Liver (tissue), 9 donors: ENCODE measurements around the gene FRMD4B. TPM values are rescaled to one million over a fixed set of nuclear protein-coding genes. Genes with fewer than 3 reads are reported as not detected.

Source experiments
- DNase-seq: peaks from one replicate; pipeline ENCODE4 v3.0.0-alpha.2; 2017; ENCODE audit warnings: low spot score
- H3K27ac ChIP-seq, 2 donors: one replicate each; pipeline ENCODE4 v1.7.0; 2013; ENCODE audit warnings: inconsistent platforms in 2 of 2, low read length in 2 of 2, control low read depth in 1 of 2, low read depth in 1 of 2, mild to moderate bottlenecking in 1 of 2
- H3K27me3 ChIP-seq, 4 donors: one replicate each; pipeline versions ENCODE4 v1.6.1 to v1.7.0; 2013; ENCODE audit warnings: low read length in 3 of 4, inconsistent platforms in 1 of 4, mild to moderate bottlenecking in 1 of 4, moderate library complexity in 1 of 4; ENCODE audit not compliant: control insufficient read depth in 4 of 4, insufficient read depth in 4 of 4
- H3K36me3 ChIP-seq, 4 donors: one replicate each; pipeline versions ENCODE4 v1.6.1 to v1.7.0; 2013; ENCODE audit warnings: low read length in 3 of 4, mild to moderate bottlenecking in 3 of 4, low read depth in 1 of 4, moderate library complexity in 1 of 4; ENCODE audit not compliant: control insufficient read depth in 4 of 4, insufficient read depth in 3 of 4
- H3K4me1 ChIP-seq, 4 donors: one replicate each; pipeline versions ENCODE4 v1.6.1 to v1.7.0; 2013; ENCODE audit warnings: low read length in 3 of 4, mild to moderate bottlenecking in 3 of 4, moderate library complexity in 1 of 4; ENCODE audit not compliant: control insufficient read depth in 4 of 4, insufficient read depth in 4 of 4
- H3K4me3 ChIP-seq, 3 donors: one replicate each; pipeline versions ENCODE4 v1.6.1 to v1.7.0; 2013; ENCODE audit warnings: low read length in 3 of 3, control low read depth in 1 of 3, low read depth in 1 of 3, mild to moderate bottlenecking in 1 of 3
- H3K9ac ChIP-seq, 2 donors: one replicate each; pipeline ENCODE4 v1.7.0; 2013; ENCODE audit warnings: low read length in 2 of 2, mild to moderate bottlenecking in 2 of 2, moderate library complexity in 2 of 2, control low read depth in 1 of 2, low read depth in 1 of 2
- H3K9me3 ChIP-seq, 4 donors: one replicate each; pipeline versions ENCODE4 v1.6.1 to v1.7.0; 2013; ENCODE audit warnings: low read length in 3 of 4; ENCODE audit not compliant: control insufficient read depth in 4 of 4
- ATF3 ChIP-seq: IDR thresholded peaks from 2 replicates; pipeline ENCODE4 v1.6.1; 2016; ENCODE audit warnings: antibody characterized with exemption
- CTCF ChIP-seq: fragments of 150-350 bp; IDR thresholded peaks from 2 replicates; pipeline ENCODE4 v1.5.1; 2017; ENCODE audit warnings: improper control_type of control experiment, low read depth, low read length; ENCODE audit not compliant: missing input control
- EGR1 ChIP-seq, 2 donors: IDR thresholded peaks; 2 replicates each; pipeline ENCODE4 v1.6.1; 2016 to 2018; ENCODE audit warnings: antibody characterized with exemption in 2 of 2, low read depth in 2 of 2
- GABPA ChIP-seq, 2 donors: IDR thresholded peaks in 1 of 2; conservative IDR thresholded peaks in 1 of 2; 2 replicates each; pipeline ENCODE4 v1.6.1; 2016; ENCODE audit warnings: antibody characterized with exemption in 2 of 2, mild to moderate bottlenecking in 1 of 2, moderate library complexity in 1 of 2
- NR2F2 ChIP-seq: IDR thresholded peaks from 2 replicates; pipeline ENCODE4 v1.6.1; 2016; ENCODE audit warnings: antibody characterized with exemption
- RAD21 ChIP-seq, 2 donors: IDR thresholded peaks; 2 replicates each; pipeline ENCODE4 v1.6.1; 2016; ENCODE audit warnings: antibody characterized with exemption in 2 of 2, mild to moderate bottlenecking in 2 of 2
- REST ChIP-seq: IDR thresholded peaks from 2 replicates; pipeline ENCODE4 v1.6.1; 2016; ENCODE audit warnings: antibody characterized with exemption, mild to moderate bottlenecking
- RXRA ChIP-seq, 2 donors: IDR thresholded peaks; 2 replicates each; pipeline ENCODE4 v1.6.1; 2017 to 2018; ENCODE audit warnings: antibody characterized with exemption in 2 of 2, mild to moderate bottlenecking in 1 of 2
- SP1 ChIP-seq: IDR thresholded peaks from 2 replicates; pipeline ENCODE4 v1.6.1; 2018; ENCODE audit warnings: antibody characterized with exemption, mild to moderate bottlenecking
- TAF1 ChIP-seq: conservative IDR thresholded peaks from 2 replicates; pipeline ENCODE4 v1.6.1; 2016; ENCODE audit warnings: antibody characterized with exemption, mild to moderate bottlenecking
- YY1 ChIP-seq: IDR thresholded peaks from 2 replicates; pipeline ENCODE4 v1.6.1; 2016; ENCODE audit warnings: antibody characterized with exemption, mild to moderate bottlenecking
- WGBS: extraction: QIAGEN DNeasy Blood & Tissue Kit; methylation state at CpG from one replicate; pipeline ENCODE4 v1.1.7; 2013; 5-methylcytosine and 5-hydroxymethylcytosine counted together
- polyA plus RNA-seq, 2 donors: library from polyadenylated mRNA; stranded (reverse) in 1 of 2; unstranded in 1 of 2; fragments of 200-250 nt in 1 of 2; fragments of >200 nt in 1 of 2; fragmentation: Nextera tagmentation in 1 of 2; extraction: Ambion mirVana in 1 of 2; gene quantifications; one replicate each; pipeline versions ENCODE4 v1.2.1 to v1.2.3, GENCODE V29; 2013 to 2015
- total RNA-seq, 2 donors: library from RNA; depleted of rRNA; stranded (reverse); fragments of >200 nt; gene quantifications; one replicate each; pipeline ENCODE4 v1.2.3, GENCODE V29; 2014
- TF ChIP-seq, protein P1 (sequence below): IDR thresholded peaks from 2 replicates; pipeline ENCODE4 v1.6.1; 2016; ENCODE audit warnings: antibody characterized with exemption
- donor health status: healthy.
- donor health status: healthy.
- donor health status: healthy.
- donor health status: healthy.
- donor health status: healthy.

The FRMD4B gene
- total and polyA plus RNA-seq, 4 donors: 7.3 to 22.6 (median 15.0) TPM

DNA sequence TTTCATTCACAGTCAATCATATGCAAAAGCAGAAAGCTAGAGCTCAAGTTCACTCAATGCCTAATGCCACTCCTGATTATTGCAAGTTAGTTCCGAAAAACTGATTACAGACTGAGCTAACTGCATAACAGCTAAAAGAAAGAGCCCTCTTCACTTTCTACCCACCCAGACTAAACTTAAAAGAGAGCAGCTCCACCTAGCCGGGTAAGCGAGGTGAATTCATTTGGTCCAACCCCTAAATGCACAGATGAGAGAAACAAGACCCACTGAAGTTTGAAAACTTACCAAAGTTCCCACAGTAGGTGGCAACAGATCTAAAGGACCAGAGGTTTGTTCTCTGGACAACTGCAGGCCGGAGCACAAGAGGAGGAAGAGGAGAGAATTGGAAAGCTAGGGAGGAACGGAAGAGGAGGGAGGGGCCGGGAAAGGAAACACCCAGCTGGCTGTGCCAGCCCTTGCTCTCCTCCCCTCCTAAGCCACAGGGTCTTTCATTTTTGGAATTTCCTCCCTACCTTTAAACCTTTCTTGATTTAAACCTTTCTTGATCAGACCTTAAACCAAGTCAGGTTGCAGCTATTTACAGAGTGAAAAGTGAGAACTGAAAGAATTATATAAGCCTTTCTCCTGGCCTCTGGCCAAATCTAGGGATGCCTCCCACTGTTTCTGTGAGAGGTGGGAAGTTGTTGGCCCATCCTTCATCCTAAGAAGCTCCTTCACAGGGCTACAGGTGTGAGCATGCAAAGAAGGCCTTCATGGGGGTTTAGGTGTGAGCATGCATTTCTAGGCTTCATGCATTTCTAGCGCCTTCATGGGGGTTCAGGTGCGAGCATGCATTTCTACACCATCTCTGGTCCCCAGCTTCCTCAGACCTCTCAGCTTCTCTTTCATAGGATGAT is 148.8 kb downstream of the FRMD4B start:
- Histone ChIP-seq H3K9ac (no peak overlapping the region), H3K4me1 (peaks cover 8 to 22% (median 12%) of the 10 kb centered on the region in 4 donors), H3K4me3 (peak overlapping the region in 1 of 3 donors; percentile 11), H3K27ac (no peak overlapping the region), H3K9me3 (no peaks in the 10 kb centered on the region), H3K36me3 (peaks cover 0 to 7% (median 2%) of the 10 kb centered on the region in 4 donors), H3K27me3 (no peaks in the 10 kb centered on the region)
- TF ChIP-seq RXRA (IDR thresholded peaks at IDR 0.05): no peak
- TF ChIP-seq ATF3: no peak
- TF ChIP-seq RAD21 (IDR thresholded peaks at IDR 0.05): peak in 1 of 2 donors; percentile 7
- TF ChIP-seq EGR1 (IDR thresholded peaks at IDR 0.05; ENCODE audit: low read depth in 2 of 2): no peak
- no peak for TF ChIP-seq CTCF
- TF ChIP-seq REST: no peak
- TF ChIP-seq TAF1: no peak
- TF ChIP-seq, protein P1, sequence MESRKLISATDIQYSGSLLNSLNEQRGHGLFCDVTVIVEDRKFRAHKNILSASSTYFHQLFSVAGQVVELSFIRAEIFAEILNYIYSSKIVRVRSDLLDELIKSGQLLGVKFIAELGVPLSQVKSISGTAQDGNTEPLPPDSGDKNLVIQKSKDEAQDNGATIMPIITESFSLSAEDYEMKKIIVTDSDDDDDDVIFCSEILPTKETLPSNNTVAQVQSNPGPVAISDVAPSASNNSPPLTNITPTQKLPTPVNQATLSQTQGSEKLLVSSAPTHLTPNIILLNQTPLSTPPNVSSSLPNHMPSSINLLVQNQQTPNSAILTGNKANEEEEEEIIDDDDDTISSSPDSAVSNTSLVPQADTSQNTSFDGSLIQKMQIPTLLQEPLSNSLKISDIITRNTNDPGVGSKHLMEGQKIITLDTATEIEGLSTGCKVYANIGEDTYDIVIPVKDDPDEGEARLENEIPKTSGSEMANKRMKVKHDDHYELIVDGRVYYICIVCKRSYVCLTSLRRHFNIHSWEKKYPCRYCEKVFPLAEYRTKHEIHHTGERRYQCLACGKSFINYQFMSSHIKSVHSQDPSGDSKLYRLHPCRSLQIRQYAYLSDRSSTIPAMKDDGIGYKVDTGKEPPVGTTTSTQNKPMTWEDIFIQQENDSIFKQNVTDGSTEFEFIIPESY: no peak
- 69% methylated on average over 8 of the region's 8 CpGs for WGBS
- no peak for DNase-seq

DNA sequence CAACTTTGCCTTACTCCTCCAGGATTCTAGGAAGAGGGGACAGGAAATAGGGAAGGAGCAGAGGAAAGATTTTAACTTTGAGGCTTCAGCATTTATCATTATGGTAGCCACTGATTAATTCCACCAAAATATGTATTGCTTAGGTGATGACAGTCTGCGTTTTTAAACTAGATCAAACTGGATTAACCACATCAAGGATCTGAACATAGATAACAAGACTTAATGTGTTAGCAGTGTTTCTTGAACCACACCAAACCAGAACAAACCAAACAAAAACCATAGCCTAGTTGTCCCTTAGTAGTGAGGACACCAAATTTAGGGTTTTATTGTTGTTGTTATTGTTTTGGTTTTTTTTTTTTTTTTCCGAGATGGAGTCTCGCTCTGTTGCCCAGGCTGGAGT is 150.0 kb downstream of the FRMD4B start:
- peaks cover 2 to 12% (median 5%) of the 10 kb centered on the region in 4 donors for H3K4me1 ChIP-seq
- H3K9ac ChIP-seq: no peak overlapping the region
- no peak overlapping the region for H3K4me3 ChIP-seq
- no peaks in the 10 kb centered on the region for H3K9me3 ChIP-seq
- H3K36me3 ChIP-seq: peaks cover 0 to 7% (median 3%) of the 10 kb centered on the region in 4 donors
- WGBS: 74% methylated on average over 3 of the region's 3 CpGs
- DNase-seq: no peak
- no peak overlapping the region for H3K27ac ChIP-seq
- no peaks in the 10 kb centered on the region for H3K27me3 ChIP-seq
- TF ChIP-seq TAF1 (no peak), NR2F2 (no peak), YY1 (no peak), REST (no peak), RAD21 (IDR thresholded peaks at IDR 0.05) (no peak), CTCF (no peak), SP1 (no peak), GABPA (IDR thresholded peaks at IDR 0.05 in 1 of 2, conservative IDR thresholded peaks at IDR 0.05 in 1 of 2) (no peak)
- TF ChIP-seq, protein P1: no peak
